ENCODE data around the gene BGLAP. TPM values are rescaled to one million over a fixed set of nuclear protein-coding genes. Genes with fewer than 3 reads are reported as not detected.

The BGLAP gene
- total and polyA plus RNA-seq, 2 donors (not counting 3 experiments of a cell fraction or from before 2014, with no cell fraction given) = 0.65 to 1.0 TPM

DNA sequence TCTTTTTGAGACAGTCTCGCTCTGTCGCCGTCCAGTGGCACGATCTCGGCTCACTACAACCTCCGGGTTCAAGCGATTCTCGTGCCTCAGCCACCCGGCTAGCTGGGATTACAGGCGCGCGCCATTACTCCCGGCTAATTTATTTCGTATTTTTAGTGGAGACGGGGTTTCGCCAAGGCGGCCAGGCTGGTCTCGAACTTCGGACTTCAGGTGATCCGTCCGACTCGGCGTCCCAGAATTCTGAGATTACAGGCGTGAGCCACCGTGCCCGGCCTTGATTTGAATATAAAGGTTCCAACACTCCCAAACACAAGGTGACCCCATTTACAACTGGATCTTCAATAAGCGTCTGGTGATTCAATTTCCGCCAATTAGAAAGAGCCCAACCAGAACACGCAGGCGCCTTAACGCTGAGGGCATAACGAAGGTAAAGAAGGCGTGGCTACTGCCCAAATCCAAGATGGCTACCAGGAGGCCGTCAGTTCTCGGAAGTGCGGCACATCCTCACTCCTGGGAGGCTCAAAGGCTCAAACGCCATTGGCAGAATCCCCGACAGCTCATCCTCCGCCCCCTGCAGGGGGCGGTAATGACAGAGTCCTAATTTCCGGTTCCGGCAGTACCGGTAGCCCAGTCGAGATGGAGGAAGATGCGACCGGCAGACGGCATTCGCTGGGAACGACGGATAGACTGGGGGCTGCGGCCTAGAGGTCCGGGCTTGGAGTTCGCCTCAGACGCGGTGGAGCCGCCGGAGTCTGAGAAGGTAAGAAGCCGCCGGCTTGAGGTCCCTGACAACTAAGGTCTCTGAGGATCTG lies 48.3 kb upstream of the BGLAP start, which contains the start of gene SLC25A44:
SLC25A44 (plus strand) TSS at position 617 of the 812 bp plus-strand sequence. CDS start 5,744 bp downstream, outside the sequence.
- Histone ChIP-seq H4K20me1 (replicated peaks; ENCODE audit: control insufficient read depth, extremely low read depth, insufficient read depth, low read length) (no peaks in the 10 kb centered on the region), H3K79me2 (ENCODE audit: control insufficient read depth, insufficient read depth, low read length) (peaks cover 39% of the 10 kb centered on the region), H3K27ac (ENCODE audit: insufficient read depth, low read depth, low read length) (peak within 1 kb of the TSS; percentile 86), H3K9me3 (replicated peaks; ENCODE audit: control insufficient read depth, insufficient read depth, low read length) (no peaks in the 10 kb centered on the region), H3K4me1 (ENCODE audit: control insufficient read depth, extremely low read depth, insufficient read depth, low read length) (peaks cover 9% of the 10 kb centered on the region), H3K27me3 (ENCODE audit: control insufficient read depth in 2 of 2, insufficient read depth in 2 of 2, low read length in 2 of 2) (no peaks in the 10 kb centered on the region), H3K4me3 (replicated peaks in 1 of 3; ENCODE audit: insufficient read depth in 1 of 3, low read depth in 1 of 3, low read length in 3 of 3) (peak within 1 kb of the TSS; percentile 33 to 86 (median 64)), H3K9ac (replicated peaks; ENCODE audit: extremely low read depth, insufficient read depth, low read length) (peak within 1 kb of the TSS; percentile 88), H3K36me3 (ENCODE audit: control insufficient read depth in 2 of 2, extremely low read depth in 1 of 2, insufficient read depth in 2 of 2, low read length in 2 of 2) (no peaks in the 10 kb centered on the region), H3K4me2 (ENCODE audit: insufficient read depth, low read length) (peak within 1 kb of the TSS; percentile 81), H2AFZ (ENCODE audit: low read depth, low read length) (peak within 1 kb of the TSS; percentile 72), H3K9me1 (replicated peaks; ENCODE audit: control insufficient read depth, extremely low read depth, insufficient read depth, low read length) (no peaks in the 10 kb centered on the region)
- TSS peak; percentile 93 for BruUV-seq (replicated peaks)
- ChIA-PET CTCF (interaction anchor here (0.6 to 2.9 kb wide), 11 partner anchors 19 to 141 kb away, joined by 3 to 20 read pairs (median 4); partner anchors contain the start of gene PMF1), POLR2A (interaction anchor here (0.5 to 2.1 kb wide), 3 partner anchors 17 to 35 kb away, joined by 3 to 10 read pairs (median 3); partner anchors contain the start of gene PMF1)
- dilution Hi-C loops (cut with MboI; ENCODE audit: extremely low pct_ligation_motif_present, low sequenced_read_pairs) = no loop called here
- intact Hi-C loops (cut with micrococcal nuclease) = loop anchor here (1.0 to 5.0 kb wide), 4 partner anchors 20 to 47 kb away; partner anchors contain the start of gene PMF1
- DNase-seq (ENCODE audit: low read depth, low spot score) = peak; percentile 100
- TF ChIP-seq POLR2AphosphoS5 (IDR thresholded peaks at IDR 0.05; ENCODE audit: insufficient read depth, low read depth, low read length) (peak; percentile 85), FOS (IDR thresholded peaks at IDR 0.05; ENCODE audit: borderline replicate concordance, insufficient read depth, low read length) (peak; percentile 32), JUN (IDR thresholded peaks at IDR 0.05; ENCODE audit: borderline replicate concordance, insufficient read depth, insufficient read length, low read depth) (peak; percentile 59), CTCF (IDR thresholded peaks at IDR 0.05; ENCODE audit: extremely low read depth in 1 of 2, insufficient read depth in 1 of 2, low read depth in 1 of 2, low read length in 2 of 2) (peak; percentile 27 to 53), GATA2 (IDR thresholded peaks at IDR 0.05; ENCODE audit: insufficient read depth, insufficient read length, low read depth, low read length) (no peak), POLR2A (IDR thresholded peaks at IDR 0.05; ENCODE audit: low read depth, low read length) (peak; percentile 85), EZH2 (IDR thresholded peaks at IDR 0.05; ENCODE audit: borderline replicate concordance, low read depth, low read length, severe bottlenecking) (no peak), MYC (IDR thresholded peaks at IDR 0.05; ENCODE audit: low read depth, low read length) (no peak)
- TF ChIP-seq, protein P1, sequence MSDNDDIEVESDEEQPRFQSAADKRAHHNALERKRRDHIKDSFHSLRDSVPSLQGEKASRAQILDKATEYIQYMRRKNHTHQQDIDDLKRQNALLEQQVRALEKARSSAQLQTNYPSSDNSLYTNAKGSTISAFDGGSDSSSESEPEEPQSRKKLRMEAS (IDR thresholded peaks at IDR 0.05; ENCODE audit: insufficient read depth, insufficient read length) = no peak
- FAIRE-seq = peak; percentile 100
